Neural cell (in vitro differentiated cells): Measurements from ENCODE around the gene NINL. TPM values are rescaled to one million over a fixed set of nuclear protein-coding genes. Genes with fewer than 3 reads are reported as not detected.

Experiments
- H2AFZ ChIP-seq: fragments of 200-600, 300-800 bp; sonication (generic), shearing (Covaris generic); 2 replicates; pipeline ENCODE4 v1.6.0; 2014; ENCODE audit warnings: low read depth, mild to moderate bottlenecking, antibody characterized with exemption, low read length, moderate library complexity
- H3F3A ChIP-seq: fragments of 200-600 bp; shearing (Covaris generic); 2 replicates; pipeline ENCODE4 v1.6.1; 2016; ENCODE audit warnings: mild to moderate bottlenecking, moderate library complexity, mixed read lengths, antibody characterized with exemption, low read length; ENCODE audit not compliant: insufficient read depth, poor library complexity, severe bottlenecking
- H3K27ac ChIP-seq: fragments of 200-600, 300-800 bp; sonication (generic), shearing (Covaris generic); 2 replicates; pipeline ENCODE4 v1.5.1; 2014; ENCODE audit warnings: mild to moderate bottlenecking, low read length, moderate library complexity
- H3K27me3 ChIP-seq: fragments of 300-800, 200-600 bp; sonication (generic), shearing (Covaris generic); 2 replicates; pipeline ENCODE4 v1.6.0; 2014; ENCODE audit warnings: mild to moderate bottlenecking, low read depth, low read length, moderate library complexity; ENCODE audit not compliant: insufficient read depth
- H3K36me3 ChIP-seq: fragments of 300-800, 200-600 bp; sonication (generic), shearing (Covaris generic); 2 replicates; pipeline ENCODE4 v1.5.1; 2014; ENCODE audit warnings: mild to moderate bottlenecking, antibody characterized with exemption, low read length, moderate library complexity; ENCODE audit not compliant: insufficient read depth
- H3K4me2 ChIP-seq: fragments of 300-800, 200-600 bp; sonication (generic), shearing (Covaris generic); 2 replicates; pipeline ENCODE4 v1.6.0; 2014; ENCODE audit warnings: mild to moderate bottlenecking, low read length
- H3K4me3 ChIP-seq: fragments of 300-800, 200-600 bp; sonication (generic), shearing (Covaris generic); 2 replicates; pipeline ENCODE4 v1.5.1; 2014; ENCODE audit warnings: mild to moderate bottlenecking, low read length, moderate library complexity
- H3K79me2 ChIP-seq: fragments of 200-600 bp; shearing (Covaris generic); replicated peaks from 2 replicates; pipeline ENCODE4 v1.6.0; 2014; ENCODE audit warnings: mild to moderate bottlenecking, low read length, moderate library complexity; ENCODE audit not compliant: insufficient read depth
- H3K9ac ChIP-seq: fragments of 300-800, 200-600 bp; sonication (generic), shearing (Covaris generic); 2 replicates; pipeline ENCODE4 v1.6.1; 2016; ENCODE audit warnings: mild to moderate bottlenecking, low read length, mixed read lengths
- H3K9me2 ChIP-seq: fragments of 200-600 bp; shearing (Covaris generic); 2 replicates; pipeline ENCODE4 v1.6.1; 2016; ENCODE audit warnings: mild to moderate bottlenecking, low read length, mixed read lengths; ENCODE audit not compliant: insufficient read depth
- H3K9me3 ChIP-seq: fragments of 200-600, 300-800 bp; sonication (generic), shearing (Covaris generic); 2 replicates; pipeline ENCODE4 v1.6.1; 2016; ENCODE audit warnings: mild to moderate bottlenecking, mixed run types, low read length, moderate library complexity, mixed read lengths
- H4K20me1 ChIP-seq: fragments of 200-600 bp; shearing (Covaris generic); 2 replicates; pipeline ENCODE4 v1.6.1; 2016; ENCODE audit warnings: mild to moderate bottlenecking, mixed run types; ENCODE audit not compliant: insufficient read depth
- EP300 ChIP-seq: fragments of 450-650 bp; conservative IDR thresholded peaks from 2 replicates; pipeline ENCODE4 v1.6.1; 2014; ENCODE audit warnings: antibody characterized with exemption, mild to moderate bottlenecking, moderate library complexity; ENCODE audit not compliant: poor library complexity, severe bottlenecking
- EZH2 ChIP-seq: fragments of 200-600, 300-800 bp; shearing (Covaris generic), sonication (generic); IDR thresholded peaks from 2 replicates; pipeline ENCODE4 v1.6.1; 2014; ENCODE audit warnings: antibody characterized with exemption, low read length, borderline replicate concordance, mild to moderate bottlenecking; ENCODE audit not compliant: insufficient read depth, poor library complexity, severe bottlenecking
- MXI1 ChIP-seq: fragments of 450-650 bp; conservative IDR thresholded peaks from 2 replicates; pipeline ENCODE4 v1.6.1; 2014; ENCODE audit warnings: antibody characterized with exemption, mild to moderate bottlenecking; ENCODE audit not compliant: poor library complexity, severe bottlenecking
- RAD21 ChIP-seq: fragments of 450-650 bp; conservative IDR thresholded peaks from 2 replicates; pipeline ENCODE4 v1.6.1; 2014; ENCODE audit warnings: antibody characterized with exemption, mild to moderate bottlenecking, moderate library complexity
- SMC3 ChIP-seq: fragments of 450-650 bp; conservative IDR thresholded peaks from 2 replicates; pipeline ENCODE4 v1.6.1; 2014; ENCODE audit warnings: antibody characterized with exemption, mild to moderate bottlenecking, moderate library complexity; ENCODE audit not compliant: poor library complexity
- TAF1 ChIP-seq: IDR thresholded peaks from 2 replicates; pipeline ENCODE4 v1.6.1; 2012; ENCODE audit warnings: low read depth
- polyA plus RNA-seq: library from polyadenylated mRNA; depleted of rRNA; stranded (reverse); fragments of >200 nt; gene quantifications from 2 replicates; pipeline ENCODE4 v1.2.3, GENCODE V29; 2014
- TF ChIP-seq, protein P1 (sequence below): IDR thresholded peaks from 2 replicates; pipeline ENCODE4 v1.6.1; 2012; ENCODE audit warnings: borderline replicate concordance
- TF ChIP-seq, protein P2 (sequence below): fragments of 450-650 bp; IDR thresholded peaks from 2 replicates; pipeline ENCODE4 v1.5.1; 2014; ENCODE audit warnings: antibody characterized with exemption, mild to moderate bottlenecking, moderate library complexity; ENCODE audit not compliant: poor library complexity, severe bottlenecking

Gene NINL
- polyA plus RNA-seq, 1 donor from 2014 or later, result 49.6 TPM

DNA sequence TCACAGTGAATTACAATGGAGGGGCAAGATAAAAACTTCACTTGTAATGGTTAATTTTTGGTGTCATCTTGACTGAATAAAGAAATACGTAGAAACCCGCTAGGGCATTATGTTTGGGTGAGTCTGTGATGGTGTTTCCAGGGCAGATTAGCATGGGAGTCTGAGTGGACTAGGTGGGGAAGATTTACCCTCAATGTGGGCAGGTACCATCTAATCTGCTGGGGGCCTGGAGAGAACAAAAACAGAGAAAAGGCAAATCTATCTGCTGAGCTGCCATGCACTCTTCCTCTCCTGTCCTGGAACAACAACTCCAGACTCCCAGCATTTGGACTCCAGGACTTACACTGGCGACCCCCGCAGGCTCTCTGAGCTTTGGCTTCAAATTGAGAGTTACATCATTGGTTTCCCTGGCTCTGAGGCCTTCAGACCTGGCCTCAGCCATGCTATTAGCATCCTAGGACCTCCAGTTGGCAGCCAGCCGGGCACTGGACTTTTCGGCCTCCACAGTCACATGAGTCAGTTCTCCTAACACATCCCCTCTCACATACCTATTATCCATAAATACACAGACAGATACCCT lies 19.7 kb downstream of the NINL start:
- H3K79me2 ChIP-seq, result peaks cover 57% of the 10 kb centered on the region
- H3K9me2 ChIP-seq, result no peaks in the 10 kb centered on the region
- no peaks in the 10 kb centered on the region for H3F3A ChIP-seq
- no peak overlapping the region for H3K27ac ChIP-seq
- no peak overlapping the region for H3K4me2 ChIP-seq
- no peak overlapping the region for H3K4me3 ChIP-seq
- H3K36me3 ChIP-seq, result no peaks in the 10 kb centered on the region
- peaks cover 5% of the 10 kb centered on the region for H3K9me3 ChIP-seq
- TF ChIP-seq EZH2 (no peak), MXI1 (no peak), TAF1 (no peak)
- TF ChIP-seq, protein P1, sequence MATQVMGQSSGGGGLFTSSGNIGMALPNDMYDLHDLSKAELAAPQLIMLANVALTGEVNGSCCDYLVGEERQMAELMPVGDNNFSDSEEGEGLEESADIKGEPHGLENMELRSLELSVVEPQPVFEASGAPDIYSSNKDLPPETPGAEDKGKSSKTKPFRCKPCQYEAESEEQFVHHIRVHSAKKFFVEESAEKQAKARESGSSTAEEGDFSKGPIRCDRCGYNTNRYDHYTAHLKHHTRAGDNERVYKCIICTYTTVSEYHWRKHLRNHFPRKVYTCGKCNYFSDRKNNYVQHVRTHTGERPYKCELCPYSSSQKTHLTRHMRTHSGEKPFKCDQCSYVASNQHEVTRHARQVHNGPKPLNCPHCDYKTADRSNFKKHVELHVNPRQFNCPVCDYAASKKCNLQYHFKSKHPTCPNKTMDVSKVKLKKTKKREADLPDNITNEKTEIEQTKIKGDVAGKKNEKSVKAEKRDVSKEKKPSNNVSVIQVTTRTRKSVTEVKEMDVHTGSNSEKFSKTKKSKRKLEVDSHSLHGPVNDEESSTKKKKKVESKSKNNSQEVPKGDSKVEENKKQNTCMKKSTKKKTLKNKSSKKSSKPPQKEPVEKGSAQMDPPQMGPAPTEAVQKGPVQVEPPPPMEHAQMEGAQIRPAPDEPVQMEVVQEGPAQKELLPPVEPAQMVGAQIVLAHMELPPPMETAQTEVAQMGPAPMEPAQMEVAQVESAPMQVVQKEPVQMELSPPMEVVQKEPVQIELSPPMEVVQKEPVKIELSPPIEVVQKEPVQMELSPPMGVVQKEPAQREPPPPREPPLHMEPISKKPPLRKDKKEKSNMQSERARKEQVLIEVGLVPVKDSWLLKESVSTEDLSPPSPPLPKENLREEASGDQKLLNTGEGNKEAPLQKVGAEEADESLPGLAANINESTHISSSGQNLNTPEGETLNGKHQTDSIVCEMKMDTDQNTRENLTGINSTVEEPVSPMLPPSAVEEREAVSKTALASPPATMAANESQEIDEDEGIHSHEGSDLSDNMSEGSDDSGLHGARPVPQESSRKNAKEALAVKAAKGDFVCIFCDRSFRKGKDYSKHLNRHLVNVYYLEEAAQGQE, result no peak
- no peaks in the 10 kb centered on the region for H4K20me1 ChIP-seq
- H3K27me3 ChIP-seq, result no peaks in the 10 kb centered on the region
- no peak overlapping the region for H2AFZ ChIP-seq
- H3K9ac ChIP-seq, result no peak overlapping the region

DNA sequence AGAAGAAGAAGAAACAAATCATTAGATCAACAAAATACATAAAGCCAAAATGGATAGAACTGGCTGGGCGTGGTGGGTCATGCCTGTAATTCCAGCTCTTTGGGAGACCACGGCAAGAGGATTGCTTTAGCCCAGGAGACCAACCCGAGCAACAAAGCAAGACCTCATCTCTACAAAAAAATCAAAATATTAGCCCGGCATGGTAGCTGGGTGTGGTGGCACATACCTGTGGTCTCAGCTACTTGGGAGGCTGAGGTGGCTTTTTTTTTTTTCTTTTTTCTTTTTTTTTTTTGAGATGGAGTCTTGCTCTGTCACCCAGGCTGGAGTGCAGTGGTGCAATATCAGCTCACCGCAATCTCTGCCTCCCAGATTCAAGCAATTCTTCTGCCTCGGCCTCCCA lies 21.5 kb downstream of the NINL start:
- H3K4me2 ChIP-seq, result no peak overlapping the region
- no peaks in the 10 kb centered on the region for H3K36me3 ChIP-seq
- H3K9ac ChIP-seq, result no peak overlapping the region
- H3K9me3 ChIP-seq, result peaks cover 5% of the 10 kb centered on the region
- H3K27me3 ChIP-seq, result no peaks in the 10 kb centered on the region
- H3K27ac ChIP-seq, result no peak overlapping the region
- no peaks in the 10 kb centered on the region for H3F3A ChIP-seq
- H3K79me2 ChIP-seq, result peaks cover 48% of the 10 kb centered on the region
- H4K20me1 ChIP-seq, result no peaks in the 10 kb centered on the region
- no peak overlapping the region for H3K4me3 ChIP-seq
- H3K9me2 ChIP-seq, result no peaks in the 10 kb centered on the region
- TF ChIP-seq RAD21 (no peak), EP300 (no peak), MXI1 (no peak), SMC3 (no peak), EZH2 (no peak), TAF1 (no peak)
- TF ChIP-seq, protein P2, sequence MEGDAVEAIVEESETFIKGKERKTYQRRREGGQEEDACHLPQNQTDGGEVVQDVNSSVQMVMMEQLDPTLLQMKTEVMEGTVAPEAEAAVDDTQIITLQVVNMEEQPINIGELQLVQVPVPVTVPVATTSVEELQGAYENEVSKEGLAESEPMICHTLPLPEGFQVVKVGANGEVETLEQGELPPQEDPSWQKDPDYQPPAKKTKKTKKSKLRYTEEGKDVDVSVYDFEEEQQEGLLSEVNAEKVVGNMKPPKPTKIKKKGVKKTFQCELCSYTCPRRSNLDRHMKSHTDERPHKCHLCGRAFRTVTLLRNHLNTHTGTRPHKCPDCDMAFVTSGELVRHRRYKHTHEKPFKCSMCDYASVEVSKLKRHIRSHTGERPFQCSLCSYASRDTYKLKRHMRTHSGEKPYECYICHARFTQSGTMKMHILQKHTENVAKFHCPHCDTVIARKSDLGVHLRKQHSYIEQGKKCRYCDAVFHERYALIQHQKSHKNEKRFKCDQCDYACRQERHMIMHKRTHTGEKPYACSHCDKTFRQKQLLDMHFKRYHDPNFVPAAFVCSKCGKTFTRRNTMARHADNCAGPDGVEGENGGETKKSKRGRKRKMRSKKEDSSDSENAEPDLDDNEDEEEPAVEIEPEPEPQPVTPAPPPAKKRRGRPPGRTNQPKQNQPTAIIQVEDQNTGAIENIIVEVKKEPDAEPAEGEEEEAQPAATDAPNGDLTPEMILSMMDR, result no peak
- no peak overlapping the region for H2AFZ ChIP-seq
